Measurements from ENCODE around the gene BMPR1A.

Gene BMPR1A

GRCh38 chr10:86785968-86786367 lies 29.5 kb downstream of the BMPR1A start:
- ATAC-seq (replicated peaks), result no peak
- H3K4me3 Mint-ChIP-seq, result no peak overlapping the region
- H3K27me3 Mint-ChIP-seq, result no peaks in the 10 kb centered on the region
- peaks cover 0 to 7% of the 10 kb centered on the region in 2 donors for H3K9me3 Mint-ChIP-seq
- no peaks in the 10 kb centered on the region for H3K36me3 Mint-ChIP-seq (ENCODE audit: insufficient read depth)
- no peak for DNase-seq
- peaks cover 10 to 23% of the 10 kb centered on the region in 2 donors for H3K4me1 Mint-ChIP-seq (ENCODE audit: low read depth in 2 of 2)
- H3K27ac Mint-ChIP-seq, result no peak overlapping the region

GRCh38 chr10:86786368-86786767 lies 29.9 kb downstream of the BMPR1A start:
- no peak overlapping the region for H3K27ac Mint-ChIP-seq

GRCh38 chr10:86790394-86790793 lies 34.0 kb downstream of the BMPR1A start:
- Mint-ChIP-seq H3K36me3 (ENCODE audit: insufficient read depth) (peaks cover 3% of the 10 kb centered on the region), H3K27me3 (no peaks in the 10 kb centered on the region), H3K4me1 (ENCODE audit: low read depth in 2 of 2) (peaks cover 4 to 5% of the 10 kb centered on the region in 2 donors), H3K27ac (no peak overlapping the region), H3K9me3 (peaks cover 0 to 7% of the 10 kb centered on the region in 2 donors), H3K4me3 (no peak overlapping the region)
- no peak for DNase-seq
- ATAC-seq (replicated peaks), result no peak

More at GRCh38 chr10:86786368-86786767, 29.9 kb downstream of the BMPR1A start:
- H3K9me3 Mint-ChIP-seq, result peaks cover 0 to 7% of the 10 kb centered on the region in 2 donors
- H3K4me1 Mint-ChIP-seq (ENCODE audit: low read depth in 2 of 2), result peaks cover 10 to 20% of the 10 kb centered on the region in 2 donors
- DNase-seq, result no peak
- no peak overlapping the region for H3K4me3 Mint-ChIP-seq
- H3K27me3 Mint-ChIP-seq, result no peaks in the 10 kb centered on the region
- H3K36me3 Mint-ChIP-seq (ENCODE audit: insufficient read depth), result no peaks in the 10 kb centered on the region
- ATAC-seq (replicated peaks), result no peak

GRCh38 chr10:86792461-86793167 lies 36.2 kb downstream of the BMPR1A start:
- ATAC-seq (replicated peaks), result no peak
- Mint-ChIP-seq H3K9me3 (peaks cover 0 to 2% of the 10 kb centered on the region in 2 donors), H3K36me3 (ENCODE audit: insufficient read depth) (peaks cover 3% of the 10 kb centered on the region), H3K4me1 (ENCODE audit: low read depth in 2 of 2) (peaks cover 2 to 4% of the 10 kb centered on the region in 2 donors), H3K27me3 (no peaks in the 10 kb centered on the region), H3K27ac (no peak overlapping the region), H3K4me3 (no peak overlapping the region)
- DNase-seq, result no peak

GRCh38 chr10:86793696-86794095 lies 37.3 kb downstream of the BMPR1A start:
- H3K4me3 Mint-ChIP-seq, result no peak overlapping the region
- ATAC-seq (replicated peaks) (no peak), DNase-seq (no peak)
- H3K27ac Mint-ChIP-seq, result no peak overlapping the region
- peaks cover 2 to 7% of the 10 kb centered on the region in 2 donors for H3K4me1 Mint-ChIP-seq (ENCODE audit: low read depth in 2 of 2)
- H3K36me3 Mint-ChIP-seq (ENCODE audit: insufficient read depth), result peaks cover 3% of the 10 kb centered on the region
- no peaks in the 10 kb centered on the region for H3K9me3 Mint-ChIP-seq
- no peaks in the 10 kb centered on the region for H3K27me3 Mint-ChIP-seq

GRCh38 chr10:86795353-86795752 lies 38.9 kb downstream of the BMPR1A start:
- Mint-ChIP-seq H3K27me3 (no peaks in the 10 kb centered on the region), H3K4me1 (ENCODE audit: low read depth in 2 of 2) (peaks cover 4 to 19% of the 10 kb centered on the region in 2 donors), H3K27ac (no peak overlapping the region), H3K36me3 (ENCODE audit: insufficient read depth) (peaks cover 4% of the 10 kb centered on the region), H3K9me3 (no peaks in the 10 kb centered on the region), H3K4me3 (no peak overlapping the region)
- ATAC-seq (replicated peaks) (no peak), DNase-seq (no peak)

GRCh38 chr10:86798025-86798424 lies 41.6 kb downstream of the BMPR1A start:
- H3K27me3 Mint-ChIP-seq, result no peaks in the 10 kb centered on the region
- H3K36me3 Mint-ChIP-seq (ENCODE audit: insufficient read depth), result peaks cover 6% of the 10 kb centered on the region
- ATAC-seq (replicated peaks) (no peak), DNase-seq (no peak)
- no peaks in the 10 kb centered on the region for H3K9me3 Mint-ChIP-seq
- no peak overlapping the region for H3K27ac Mint-ChIP-seq
- no peak overlapping the region for H3K4me3 Mint-ChIP-seq
- H3K4me1 Mint-ChIP-seq (ENCODE audit: low read depth in 2 of 2), result peaks cover 9 to 22% of the 10 kb centered on the region in 2 donors

GRCh38 chr10:86798611-86799010 lies 42.2 kb downstream of the BMPR1A start:
- Mint-ChIP-seq H3K27ac (no peak overlapping the region), H3K4me3 (no peak overlapping the region), H3K27me3 (no peaks in the 10 kb centered on the region), H3K36me3 (ENCODE audit: insufficient read depth) (peaks cover 3% of the 10 kb centered on the region), H3K9me3 (no peaks in the 10 kb centered on the region), H3K4me1 (ENCODE audit: low read depth in 2 of 2) (peaks cover 9 to 22% of the 10 kb centered on the region in 2 donors)
- no peak for DNase-seq
- ATAC-seq (replicated peaks), result no peak

GRCh38 chr10:86799188-86799845 lies 42.9 kb downstream of the BMPR1A start:
- H3K4me3 Mint-ChIP-seq, result peak overlapping the region in 1 of 2 donors; percentile 39
- peaks cover 9 to 22% of the 10 kb centered on the region in 2 donors for H3K4me1 Mint-ChIP-seq (ENCODE audit: low read depth in 2 of 2)
- no peak for ATAC-seq (replicated peaks)
- no peak overlapping the region for H3K27ac Mint-ChIP-seq
- no peaks in the 10 kb centered on the region for H3K9me3 Mint-ChIP-seq
- H3K36me3 Mint-ChIP-seq (ENCODE audit: insufficient read depth), result peaks cover 3% of the 10 kb centered on the region
- H3K27me3 Mint-ChIP-seq, result no peaks in the 10 kb centered on the region
- DNase-seq, result no peak

- DNase-seq (no peak), ATAC-seq (replicated peaks) (no peak)
- Mint-ChIP-seq H3K9me3 (no peaks in the 10 kb centered on the region), H3K36me3 (ENCODE audit: insufficient read depth) (peaks cover 8% of the 10 kb centered on the region), H3K27ac (no peak overlapping the region), H3K4me3 (no peak overlapping the region), H3K4me1 (ENCODE audit: low read depth in 2 of 2) (peaks cover 12 to 32% of the 10 kb centered on the region in 2 donors), H3K27me3 (no peaks in the 10 kb centered on the region)
Observed at GRCh38 chr10:86801995-86802394, 45.6 kb downstream of the BMPR1A start.

- DNase-seq, result no peak
- Mint-ChIP-seq H3K4me3 (no peak overlapping the region), H3K36me3 (ENCODE audit: insufficient read depth) (peaks cover 8% of the 10 kb centered on the region), H3K27me3 (no peaks in the 10 kb centered on the region), H3K4me1 (ENCODE audit: low read depth in 2 of 2) (peaks cover 12 to 30% of the 10 kb centered on the region in 2 donors), H3K27ac (no peak overlapping the region), H3K9me3 (no peaks in the 10 kb centered on the region)
- ATAC-seq (replicated peaks), result no peak
Observed at GRCh38 chr10:86802473-86803108, 46.2 kb downstream of the BMPR1A start.

- Mint-ChIP-seq H3K9me3 (no peaks in the 10 kb centered on the region), H3K4me3 (no peak overlapping the region), H3K27ac (no peak overlapping the region), H3K4me1 (ENCODE audit: low read depth in 2 of 2) (peaks cover 12 to 28% of the 10 kb centered on the region in 2 donors), H3K27me3 (no peaks in the 10 kb centered on the region), H3K36me3 (ENCODE audit: insufficient read depth) (peaks cover 8% of the 10 kb centered on the region)
- ATAC-seq (replicated peaks) (no peak), DNase-seq (no peak)
Observed at GRCh38 chr10:86803156-86803555, 46.7 kb downstream of the BMPR1A start.

GRCh38 chr10:86804805-86805204 lies 48.4 kb downstream of the BMPR1A start:
- Mint-ChIP-seq H3K9me3 (no peaks in the 10 kb centered on the region), H3K27me3 (no peaks in the 10 kb centered on the region), H3K4me1 (ENCODE audit: low read depth in 2 of 2) (peaks cover 8 to 20% of the 10 kb centered on the region in 2 donors), H3K27ac (no peak overlapping the region), H3K36me3 (ENCODE audit: insufficient read depth) (peaks cover 8% of the 10 kb centered on the region), H3K4me3 (no peak overlapping the region)
- ATAC-seq (replicated peaks) (no peak), DNase-seq (no peak)

GRCh38 chr10:86813101-86813500 lies 56.7 kb downstream of the BMPR1A start:
- no peak for ATAC-seq (replicated peaks)
- H3K9me3 Mint-ChIP-seq, result no peaks in the 10 kb centered on the region
- DNase-seq, result no peak
- H3K36me3 Mint-ChIP-seq (ENCODE audit: insufficient read depth), result no peaks in the 10 kb centered on the region
- no peaks in the 10 kb centered on the region for H3K27me3 Mint-ChIP-seq
- no peak overlapping the region for H3K27ac Mint-ChIP-seq
- peaks cover 6 to 10% of the 10 kb centered on the region in 2 donors for H3K4me1 Mint-ChIP-seq (ENCODE audit: low read depth in 2 of 2)
- H3K4me3 Mint-ChIP-seq, result no peak overlapping the region

All from effector memory CD8-positive, alpha-beta T cell (primary cell).